K562 (cell line): ENCODE data around the gene LHX3. TPM values are rescaled to one million over a fixed set of nuclear protein-coding genes. Genes with fewer than 3 reads are reported as not detected.

ENCODE experiments used
- ATAC-seq: fragments of 200-7000 bp; cut with Tn5 transposase; 3 replicates; pipeline ENCODE4 v1.9.1; 2020; ENCODE audit warnings: moderate library complexity
- BruUV-seq: library from RNA; stranded (reverse); fragments of 400-500 nt; replicated peaks from 2 replicates; lab custom pipeline; 2021; lab: Mats Ljungman, UMichigan
- CTCF ChIA-PET: fragments of 300-600 bp; formaldehyde crosslinking; extraction: SDS; loops from one replicate; lab custom pipeline; 2021; ENCODE audit warnings: low intra/inter-chr PET ratio; lab: Yijun Ruan, JAX
- POLR2A ChIA-PET: fragments of 300-600, 350-650 bp; sonication (Branson Sonifier 250); formaldehyde crosslinking; extraction: SDS; loops from one replicate; lab custom pipeline; 2021; ENCODE audit warnings: antibody characterized with exemption, inconsistent platforms; lab: Yijun Ruan, JAX
- DNase-seq, 4 experiments: peaks; one replicate each; pipeline versions ENCODE4 v3.0.0 to v3.0.0-alpha.2; 2011 to 2018; ENCODE audit warnings: low spot score in 3 of 4, mixed read lengths in 3 of 4; ENCODE audit errors: extremely low read depth in 1 of 4
- FAIRE-seq: peaks from 2 replicates; lab custom pipeline; 2011; peaks lifted over from hg19 to GRCh38; lab: Jason Lieb, UNC
- H2AFZ ChIP-seq: 2 replicates; pipeline ENCODE4 v1.6.0; 2011; ENCODE audit warnings: low read depth, low read length, control low read depth, inconsistent platforms
- H3K27ac ChIP-seq: fragments of 200-600 bp; 3 replicates; pipeline ENCODE4 v1.8.0; 2011; ENCODE audit warnings: low read depth, mild to moderate bottlenecking, control low read depth, inconsistent platforms, low read length, moderate library complexity, mixed read lengths; ENCODE audit errors: extremely low read depth
- H3K27me3 ChIP-seq, 2 experiments: fragments of 300-600 bp in 1 of 2; 2 replicates in 1 of 2; 3 replicates in 1 of 2; pipeline versions ENCODE4 v1.6.0 to v1.8.0; 2011; ENCODE audit warnings: inconsistent platforms in 2 of 2, low read length in 2 of 2, mild to moderate bottlenecking in 1 of 2, mixed read lengths in 1 of 2, moderate library complexity in 1 of 2; ENCODE audit not compliant: control insufficient read depth in 2 of 2, insufficient read depth in 2 of 2
- H3K36me3 ChIP-seq: fragments of 300-600 bp; 3 replicates; pipeline ENCODE4 v1.8.0; 2011; ENCODE audit warnings: mild to moderate bottlenecking, low read length, inconsistent platforms; ENCODE audit not compliant: control insufficient read depth, insufficient read depth
- H3K4me1 ChIP-seq, 2 experiments: fragments of 200-600 bp in 1 of 2; replicated peaks in 1 of 2; 2 replicates in 1 of 2; 3 replicates in 1 of 2; pipeline versions ENCODE4 v1.5.1 to v1.8.0; 2011; ENCODE audit warnings: inconsistent platforms in 2 of 2, low read length in 2 of 2, mild to moderate bottlenecking in 1 of 2, mixed read lengths in 1 of 2, moderate library complexity in 1 of 2; ENCODE audit not compliant: control insufficient read depth in 2 of 2, insufficient read depth in 2 of 2
- H3K4me2 ChIP-seq: 2 replicates; pipeline ENCODE4 v1.6.1; 2011; ENCODE audit warnings: low read length, control low read depth, inconsistent platforms, mixed read lengths; ENCODE audit not compliant: insufficient read depth
- H3K4me3 ChIP-seq: fragments of 200-600 bp; sonication (generic), shearing (Covaris generic); 2 replicates; pipeline ENCODE4 v1.5.1; 2016; ENCODE audit warnings: control low read depth, inconsistent platforms
- H3K79me2 ChIP-seq: fragments of 200-600 bp; 3 replicates; pipeline ENCODE4 v1.8.0; 2011; ENCODE audit warnings: low read length, inconsistent platforms; ENCODE audit not compliant: control insufficient read depth, insufficient read depth
- H3K9ac ChIP-seq, 2 experiments: 2 replicates each; pipeline versions ENCODE4 v1.6.0 to v1.6.1; 2011; ENCODE audit warnings: low read depth in 2 of 2, low read length in 2 of 2, control low read depth in 1 of 2, inconsistent platforms in 1 of 2, mild to moderate bottlenecking in 1 of 2, mixed read lengths in 1 of 2; ENCODE audit not compliant: insufficient read depth in 1 of 2
- H3K9me1 ChIP-seq: one replicate; pipeline ENCODE4 v1.6.0; 2011; ENCODE audit warnings: inconsistent platforms, mild to moderate bottlenecking, low read length, moderate library complexity; ENCODE audit not compliant: control insufficient read depth, insufficient read depth
- H3K9me3 ChIP-seq: replicated peaks from 2 replicates; pipeline ENCODE4 v1.5.1; 2011; ENCODE audit warnings: low read depth, low read length, inconsistent platforms; ENCODE audit not compliant: control insufficient read depth, insufficient read depth
- H4K20me1 ChIP-seq: replicated peaks from 2 replicates; pipeline ENCODE4 v1.6.1; 2011; ENCODE audit warnings: low read length, inconsistent platforms, mixed read lengths; ENCODE audit not compliant: control insufficient read depth, insufficient read depth
- FOS ChIP-seq: IDR thresholded peaks from 3 replicates; pipeline ENCODE4 v1.6.1; 2011; ENCODE audit not compliant: insufficient read length; ENCODE audit errors: extremely low read depth
- HSF4 ChIP-seq: fragments of 250-450 bp; sonication (Bioruptor Pico); IDR thresholded peaks from 2 replicates; pipeline ENCODE4 v2.1.2; 2022; ENCODE audit warnings: mild to moderate bottlenecking, moderate library complexity, borderline replicate concordance
- LCOR ChIP-seq: sonication (generic); formaldehyde crosslinking; IDR thresholded peaks from 2 replicates; pipeline ENCODE4 v1.8.0; 2022; ENCODE audit warnings: mild to moderate bottlenecking, missing genetic modification reagents
- NFRKB ChIP-seq: fragments of 450-650 bp; IDR thresholded peaks from 2 replicates; pipeline ENCODE4 v1.6.1; 2016; ENCODE audit warnings: low read depth
- RUNX1 ChIP-seq: sonication (generic); IDR thresholded peaks from 2 replicates; pipeline ENCODE4 v1.6.1; 2016; ENCODE audit warnings: antibody characterized with exemption, low read depth
- TSC22D4 ChIP-seq: fragments of 450-650 bp; IDR thresholded peaks from 2 replicates; pipeline ENCODE4 v1.6.1; 2016; ENCODE audit warnings: missing genetic modification characterization, missing biosample characterization, control low read depth
- ZBTB1 ChIP-seq: sonication (generic); formaldehyde crosslinking; IDR thresholded peaks from 2 replicates; pipeline ENCODE4 v1.8.1; 2023; ENCODE audit warnings: missing genetic modification reagents, low read depth, mild to moderate bottlenecking, borderline replicate concordance
- ZNF778 ChIP-seq: fragments of 450-650 bp; formaldehyde crosslinking; IDR thresholded peaks from 2 replicates; pipeline ENCODE4 v1.4.0; 2020; ENCODE audit warnings: mild to moderate bottlenecking, moderate library complexity
- ZSCAN32 ChIP-seq: fragments of 450-650 bp; formaldehyde crosslinking; IDR thresholded peaks from 2 replicates; pipeline ENCODE4 v1.4.0; 2020; ENCODE audit warnings: mild to moderate bottlenecking, moderate library complexity
- WGBS: fragments of 100-300 bp; shearing (Covaris generic); methylation state at CpG from one replicate; pipeline ENCODE4 v1.1.6; 2016; ENCODE audit warnings: low coverage, mixed read lengths; ENCODE audit not compliant: insufficient coverage; ENCODE audit errors: missing lambda C conversion rate; 5-methylcytosine and 5-hydroxymethylcytosine counted together
- in situ Hi-C: fragments of 300-500 bp; cut with MboI; formaldehyde crosslinking; loops from 4 replicates; pipeline ENCODE4 v1.15.0; 2018; ENCODE audit warnings: inconsistent platforms, mixed read lengths
- intact Hi-C: fragments of 100-400 bp; cut with micrococcal nuclease; formaldehyde crosslinking; loops from 2 replicates; pipeline ENCODE4 v1.14.2; 2022
- polyA plus RNA-seq, 8 experiments: library from polyadenylated mRNA; depleted of rRNA in 4 of 8; stranded (reverse) in 5 of 8; unstranded in 3 of 8; fragments of >200 nt; fragmentation: Nextera tagmentation in 2 of 8; fragmentation: Illumina TruSeq in 1 of 8; extraction: Ambion mirVana in 2 of 8; extraction: Trizol in 1 of 8; gene quantifications; 2 replicates each; pipeline versions ENCODE4 v1.2.1 to v1.2.3, GENCODE V29; 2011 to 2014; ENCODE audit warnings: inconsistent platforms in 1 of 8, missing spikeins in 1 of 8
- total RNA-seq, 7 experiments: library from RNA; depleted of rRNA in 6 of 7; stranded (reverse); fragments of >200 nt in 6 of 7; fragmentation: Illumina TruSeq in 2 of 7; extraction: Trizol in 2 of 7; gene quantifications; 2 replicates each; pipeline versions ENCODE4 v1.2.1 to v1.2.3, GENCODE V29; 2011 to 2021; ENCODE audit warnings: low replicate concordance in 1 of 7
- TF ChIP-seq, protein P1 (sequence below), 3 experiments: IDR thresholded peaks in 2 of 3; conservative IDR thresholded peaks in 1 of 3; 2 replicates each; pipeline ENCODE4 v1.5.1; 2011 to 2012; ENCODE audit warnings: low read length in 3 of 3, mild to moderate bottlenecking in 3 of 3, control low read depth in 2 of 3, improper control_type of control experiment in 1 of 3, inconsistent platforms in 1 of 3, low read depth in 1 of 3, mixed read lengths in 1 of 3, moderate library complexity in 1 of 3; ENCODE audit not compliant: insufficient read depth in 2 of 3
- TF ChIP-seq, protein P2 (sequence below): fragments of 450-650 bp; IDR thresholded peaks from 2 replicates; pipeline ENCODE4 v1.6.1; 2016; ENCODE audit warnings: mild to moderate bottlenecking

Gene LHX3
- total and polyA plus RNA-seq, 9 of the 15 experiments (the other 6 are each of a cell fraction or from before 2014, with no cell fraction given): 0.09 TPM; not detected in 8

DNA sequence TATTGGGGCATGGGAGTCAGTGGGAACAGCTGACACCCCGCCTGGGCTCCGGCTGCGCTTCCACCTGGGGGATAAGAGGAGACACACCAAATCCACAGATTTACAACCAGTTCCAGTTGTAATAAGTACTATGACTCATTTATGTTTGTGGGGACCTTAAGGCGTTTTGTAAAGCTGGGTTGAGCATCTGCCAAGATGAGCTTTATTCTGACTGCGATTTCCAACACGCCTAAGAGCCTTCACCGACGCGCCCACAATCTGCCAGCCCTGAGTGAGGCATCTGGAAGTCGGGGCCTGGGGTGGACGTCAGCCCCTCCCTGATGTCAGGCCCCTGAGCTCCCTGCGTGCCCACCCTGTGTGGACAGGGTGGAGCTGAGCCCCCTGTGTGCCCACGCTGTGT, 14.3 kb upstream of the LHX3 start:
- H3K27ac ChIP-seq: no peak overlapping the region
- no peak overlapping the region for H3K4me3 ChIP-seq
- no peak for ATAC-seq
- no peaks in the 10 kb centered on the region for H3K9me3 ChIP-seq
- TF ChIP-seq ZSCAN32: no peak
- TF ChIP-seq TSC22D4: no peak
- TF ChIP-seq LCOR (CRISPR knock-in tag): no peak
- no peak for TF ChIP-seq NFRKB
- no peak for TF ChIP-seq ZBTB1 (CRISPR knock-in tag)
- no peak for FAIRE-seq
- DNase-seq: no peak
- H3K79me2 ChIP-seq: 0 out of 3 replicates have a peak, but pooled peaks cover 6% of the 10 kb centered on the region
- peaks cover 3% of the 10 kb centered on the region for H4K20me1 ChIP-seq
- POLR2A ChIA-PET: interaction anchor here (0.7 to 1.6 kb wide), 4 partner anchors 9 to 407 kb away, joined by 3 to 6 read pairs (median 4); no protein-coding TSS in a partner anchor
- H3K27me3 ChIP-seq: no peaks in the 10 kb centered on the region
- no peak overlapping the region for H3K4me2 ChIP-seq
- no peak overlapping the region for H3K9ac ChIP-seq
- H3K4me1 ChIP-seq: peaks cover 17 to 52% of the 10 kb centered on the region in 2 experiments
- H3K9me1 ChIP-seq: peaks cover 3% of the 10 kb centered on the region
- BruUV-seq: no TSS peak
- 93% methylated on average over 13 of the region's 13 CpGs for WGBS
- intact Hi-C loops: no loop called here
- CTCF ChIA-PET: no interaction called here
- peaks cover 83% of the 10 kb centered on the region; the same call in 2 of the 3 replicates for H3K36me3 ChIP-seq
- in situ Hi-C loops: no loop called here
- no peak overlapping the region for H2AFZ ChIP-seq

DNA sequence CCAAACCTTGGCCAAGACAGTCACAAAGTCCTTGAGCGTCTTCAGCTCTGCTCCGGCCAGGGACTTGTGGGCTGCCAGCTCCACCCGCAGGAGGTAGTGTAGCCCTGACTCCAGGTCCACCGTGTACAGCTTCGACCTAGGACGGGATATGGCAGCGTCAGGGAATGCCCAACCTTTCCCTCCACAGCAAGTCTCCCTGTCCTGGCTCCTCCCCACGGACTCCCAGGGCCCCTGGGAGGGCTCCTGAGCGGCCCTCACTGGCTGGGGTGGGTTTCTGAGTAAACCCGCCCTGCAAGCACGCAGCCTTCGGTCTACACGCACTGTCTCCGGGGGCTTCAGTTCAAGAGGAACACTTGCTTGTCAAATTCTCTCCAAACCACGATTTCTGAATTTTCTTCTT, 13.7 kb upstream of the LHX3 start:
- DNase-seq (no peak), ATAC-seq (no peak), FAIRE-seq (no peak)
- H3K27ac ChIP-seq: no peak overlapping the region
- H3K79me2 ChIP-seq: 0 out of 3 replicates have a peak, but pooled peaks cover 5% of the 10 kb centered on the region
- H2AFZ ChIP-seq: no peak overlapping the region
- no peak overlapping the region for H3K4me3 ChIP-seq
- no peak overlapping the region; a peak in 1 of 4 replicates for H3K9ac ChIP-seq
- H4K20me1 ChIP-seq: peaks cover 5% of the 10 kb centered on the region
- peaks cover 3% of the 10 kb centered on the region for H3K9me1 ChIP-seq
- ChIA-PET POLR2A (no interaction called here), CTCF (no interaction called here)
- peaks cover 83% of the 10 kb centered on the region; the same call in 2 of the 3 replicates for H3K36me3 ChIP-seq
- no TSS peak for BruUV-seq
- H3K4me1 ChIP-seq: peaks cover 23 to 49% of the 10 kb centered on the region in 2 experiments
- intact Hi-C loops: no loop called here
- 96% methylated on average over 12 of the region's 15 CpGs for WGBS
- in situ Hi-C loops: no loop called here
- no peaks in the 10 kb centered on the region for H3K27me3 ChIP-seq
- no peaks in the 10 kb centered on the region for H3K9me3 ChIP-seq
- H3K4me2 ChIP-seq: no peak overlapping the region
- TF ChIP-seq, protein P1, sequence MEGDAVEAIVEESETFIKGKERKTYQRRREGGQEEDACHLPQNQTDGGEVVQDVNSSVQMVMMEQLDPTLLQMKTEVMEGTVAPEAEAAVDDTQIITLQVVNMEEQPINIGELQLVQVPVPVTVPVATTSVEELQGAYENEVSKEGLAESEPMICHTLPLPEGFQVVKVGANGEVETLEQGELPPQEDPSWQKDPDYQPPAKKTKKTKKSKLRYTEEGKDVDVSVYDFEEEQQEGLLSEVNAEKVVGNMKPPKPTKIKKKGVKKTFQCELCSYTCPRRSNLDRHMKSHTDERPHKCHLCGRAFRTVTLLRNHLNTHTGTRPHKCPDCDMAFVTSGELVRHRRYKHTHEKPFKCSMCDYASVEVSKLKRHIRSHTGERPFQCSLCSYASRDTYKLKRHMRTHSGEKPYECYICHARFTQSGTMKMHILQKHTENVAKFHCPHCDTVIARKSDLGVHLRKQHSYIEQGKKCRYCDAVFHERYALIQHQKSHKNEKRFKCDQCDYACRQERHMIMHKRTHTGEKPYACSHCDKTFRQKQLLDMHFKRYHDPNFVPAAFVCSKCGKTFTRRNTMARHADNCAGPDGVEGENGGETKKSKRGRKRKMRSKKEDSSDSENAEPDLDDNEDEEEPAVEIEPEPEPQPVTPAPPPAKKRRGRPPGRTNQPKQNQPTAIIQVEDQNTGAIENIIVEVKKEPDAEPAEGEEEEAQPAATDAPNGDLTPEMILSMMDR (IDR thresholded peaks at IDR 0.05 in 2 of 3, conservative IDR thresholded peaks at IDR 0.05 in 1 of 3; ENCODE audit: insufficient read depth in 2 of 3, low read depth in 1 of 3, low read length in 3 of 3): 0 out of 6 replicates have a peak, but pooled peaks of 1 of the 3 experiments have one; percentile 7
- TF ChIP-seq RUNX1 (no peak), FOS (no peak), HSF4 (CRISPR knock-in tag) (no peak), ZNF778 (CRISPR knock-in tag) (no peak)
- TF ChIP-seq, protein P2, sequence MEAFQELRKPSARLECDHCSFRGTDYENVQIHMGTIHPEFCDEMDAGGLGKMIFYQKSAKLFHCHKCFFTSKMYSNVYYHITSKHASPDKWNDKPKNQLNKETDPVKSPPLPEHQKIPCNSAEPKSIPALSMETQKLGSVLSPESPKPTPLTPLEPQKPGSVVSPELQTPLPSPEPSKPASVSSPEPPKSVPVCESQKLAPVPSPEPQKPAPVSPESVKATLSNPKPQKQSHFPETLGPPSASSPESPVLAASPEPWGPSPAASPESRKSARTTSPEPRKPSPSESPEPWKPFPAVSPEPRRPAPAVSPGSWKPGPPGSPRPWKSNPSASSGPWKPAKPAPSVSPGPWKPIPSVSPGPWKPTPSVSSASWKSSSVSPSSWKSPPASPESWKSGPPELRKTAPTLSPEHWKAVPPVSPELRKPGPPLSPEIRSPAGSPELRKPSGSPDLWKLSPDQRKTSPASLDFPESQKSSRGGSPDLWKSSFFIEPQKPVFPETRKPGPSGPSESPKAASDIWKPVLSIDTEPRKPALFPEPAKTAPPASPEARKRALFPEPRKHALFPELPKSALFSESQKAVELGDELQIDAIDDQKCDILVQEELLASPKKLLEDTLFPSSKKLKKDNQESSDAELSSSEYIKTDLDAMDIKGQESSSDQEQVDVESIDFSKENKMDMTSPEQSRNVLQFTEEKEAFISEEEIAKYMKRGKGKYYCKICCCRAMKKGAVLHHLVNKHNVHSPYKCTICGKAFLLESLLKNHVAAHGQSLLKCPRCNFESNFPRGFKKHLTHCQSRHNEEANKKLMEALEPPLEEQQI: no peak
